Esophagus (tissue), 2 donors: Measurements from ENCODE around the gene PMM2. TPM values are rescaled to one million over a fixed set of nuclear protein-coding genes. Genes with fewer than 3 reads are reported as not detected.
"Not testable (repeated sequence)": the region's sequence is repeated elsewhere in the genome, so short reads cannot be mapped to it uniquely, and the experiment has no call there.

Experiments used
- H3K27ac ChIP-seq, 2 donors: one replicate each; pipeline ENCODE4 v1.5.1; 2013; ENCODE audit warnings: low read depth in 2 of 2, mild to moderate bottlenecking in 2 of 2, inconsistent platforms in 1 of 2, low read length in 1 of 2, moderate library complexity in 1 of 2
- H3K27me3 ChIP-seq, 2 donors: one replicate each; pipeline ENCODE4 v1.6.1; 2013; ENCODE audit warnings: low read length in 2 of 2, control low read depth in 1 of 2, mild to moderate bottlenecking in 1 of 2; ENCODE audit not compliant: insufficient read depth in 2 of 2, control insufficient read depth in 1 of 2
- H3K36me3 ChIP-seq, 2 donors: one replicate each; pipeline ENCODE4 v1.6.1; 2013; ENCODE audit warnings: low read length in 1 of 2; ENCODE audit not compliant: control insufficient read depth in 2 of 2, insufficient read depth in 2 of 2
- H3K4me1 ChIP-seq, 2 donors: one replicate each; pipeline ENCODE4 v1.6.1; 2013; ENCODE audit warnings: low read length in 1 of 2; ENCODE audit not compliant: control insufficient read depth in 2 of 2, insufficient read depth in 2 of 2
- H3K4me3 ChIP-seq, 2 donors: one replicate each; pipeline ENCODE4 v1.5.1; 2013; ENCODE audit warnings: low read length in 2 of 2, mild to moderate bottlenecking in 2 of 2, low read depth in 1 of 2, moderate library complexity in 1 of 2
- H3K9me3 ChIP-seq, 2 donors: one replicate each; pipeline ENCODE4 v1.6.1; 2013; ENCODE audit warnings: mild to moderate bottlenecking in 2 of 2, low read depth in 1 of 2, low read length in 1 of 2, moderate library complexity in 1 of 2; ENCODE audit not compliant: control insufficient read depth in 2 of 2, insufficient read depth in 1 of 2
- WGBS, 2 donors: extraction: QIAGEN DNeasy Blood & Tissue Kit; methylation state at CpG; one replicate each; pipeline ENCODE4 v1.1.7; 2013; 5-methylcytosine and 5-hydroxymethylcytosine counted together
- polyA plus RNA-seq, 2 donors: library from polyadenylated mRNA; stranded (reverse); fragments of 200-250 nt; gene quantifications; one replicate each; pipeline ENCODE4 v1.2.3, GENCODE V29; 2013
- donor health status: healthy with polysubstance abuse.
- donor health status: Bipolar disorder and iron deficiency.

PMM2 gene
- polyA plus RNA-seq, 2 donors, result 19.8 to 30.3 TPM

DNA sequence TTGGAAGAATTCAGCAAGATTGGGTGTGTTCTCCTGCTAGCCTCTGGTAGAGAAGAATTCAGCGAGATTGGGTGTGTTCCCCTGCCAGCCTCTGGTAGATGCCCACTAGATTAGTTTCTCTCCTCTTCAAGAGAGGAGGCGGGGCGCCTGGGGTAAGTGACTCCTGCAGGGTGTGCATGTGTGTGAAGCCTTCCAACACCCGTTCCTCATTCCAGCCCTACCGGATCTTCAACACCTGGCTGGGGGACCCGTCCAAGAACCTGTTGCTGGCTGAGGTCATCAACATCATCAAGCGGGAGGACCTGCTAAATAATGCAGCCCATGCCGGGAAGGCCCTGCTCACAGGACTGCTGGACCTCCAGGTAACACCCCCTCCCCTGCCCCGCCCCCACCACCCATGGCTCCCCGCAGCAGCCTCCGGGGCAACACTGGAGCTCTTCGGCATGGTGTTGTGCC is 21.5 kb upstream of the PMM2 start:
- Histone ChIP-seq H3K27me3 (no peaks in the 10 kb centered on the region), H3K36me3 (peaks cover 0 to 25% of the 10 kb centered on the region in 2 donors), H3K4me1 (peaks cover 2% of the 10 kb centered on the region in 2 donors), H3K9me3 (peaks cover 0 to 1% of the 10 kb centered on the region in 2 donors), H3K27ac (peak overlapping the region; percentile 69 to 76), H3K4me3 (no peak overlapping the region)
- WGBS, 2 donors, result 49 to 66% methylated on average over 12 of the region's 12 CpGs

DNA sequence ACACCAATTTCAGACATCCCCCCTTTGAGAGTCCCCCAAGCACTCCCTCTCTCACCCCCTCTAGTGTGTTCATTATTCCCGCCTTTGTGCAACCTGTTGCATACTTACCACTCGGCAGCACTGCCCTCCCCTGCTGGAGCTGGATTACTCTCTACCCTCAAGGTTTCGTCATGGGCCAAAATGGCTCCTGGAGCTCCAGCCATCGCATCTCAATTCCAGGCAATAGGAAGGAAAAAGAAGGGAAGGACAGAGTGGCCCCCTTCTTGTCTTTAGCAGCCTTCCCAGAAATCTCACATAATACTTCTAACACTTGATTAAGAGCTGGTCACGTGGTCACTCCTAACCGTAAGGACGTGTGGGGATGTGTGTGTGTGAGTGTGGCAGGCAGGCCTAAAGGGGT is 20.4 kb upstream of the PMM2 start:
- Histone ChIP-seq H3K27ac (no peak overlapping the region), H3K4me3 (no peak overlapping the region), H3K9me3 (peaks cover 0 to 1% of the 10 kb centered on the region in 2 donors), H3K36me3 (peaks cover 0 to 22% of the 10 kb centered on the region in 2 donors), H3K4me1 (peaks cover 2% of the 10 kb centered on the region in 2 donors), H3K27me3 (no peaks in the 10 kb centered on the region)
- 94 to 95% methylated on average over 7 of the region's 7 CpGs for WGBS, 2 donors

DNA sequence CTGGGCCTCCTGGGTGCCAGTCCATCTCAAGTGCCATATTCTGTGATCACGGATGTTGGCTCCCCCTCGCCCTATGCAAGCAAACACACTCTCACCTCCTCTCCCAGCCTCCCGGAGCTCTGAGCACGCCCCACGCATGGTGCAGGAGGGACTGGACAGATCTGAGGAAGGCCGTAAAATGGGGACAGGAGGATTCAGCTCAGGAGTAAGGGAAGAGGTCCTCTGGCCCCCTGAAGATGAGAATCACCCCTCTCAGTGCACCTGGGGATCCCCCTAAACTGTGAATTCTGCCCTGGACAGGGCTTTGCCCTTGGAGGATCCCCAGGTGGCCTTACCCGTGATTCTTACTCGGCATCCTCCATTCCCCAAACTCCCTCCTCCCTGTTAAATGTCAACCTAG is 15.8 kb upstream of the PMM2 start:
- WGBS, 2 donors, result 95 to 96% methylated on average over 8 of the region's 8 CpGs
- Histone ChIP-seq H3K9me3 (no peaks in the 10 kb centered on the region), H3K27me3 (no peaks in the 10 kb centered on the region), H3K4me3 (no peak overlapping the region), H3K27ac (no peak overlapping the region), H3K4me1 (no peaks in the 10 kb centered on the region), H3K36me3 (peaks cover 0 to 11% of the 10 kb centered on the region in 2 donors)

DNA sequence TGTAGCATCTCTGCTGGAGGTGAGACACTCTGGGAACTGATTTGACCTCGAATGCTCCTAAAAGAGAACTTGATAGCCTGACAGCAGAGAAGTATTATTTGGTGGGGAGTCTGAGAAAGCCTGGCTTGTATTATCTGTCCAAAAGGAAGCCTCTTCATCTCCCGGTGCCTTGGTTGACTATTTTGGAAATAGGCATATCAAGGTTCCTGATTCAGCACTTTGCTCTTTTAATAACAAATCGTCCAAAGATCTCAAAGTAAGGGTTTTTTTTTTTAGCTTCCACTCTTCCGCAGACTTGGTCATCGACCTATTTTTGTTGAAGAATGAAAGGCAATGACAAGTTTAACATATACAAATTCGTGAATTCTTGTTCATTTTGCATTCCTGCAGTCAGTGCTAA is 15.0 kb upstream of the PMM2 start:
- Histone ChIP-seq H3K27me3 (no peaks in the 10 kb centered on the region), H3K4me1 (no peaks in the 10 kb centered on the region), H3K27ac (no peak overlapping the region), H3K9me3 (no peaks in the 10 kb centered on the region), H3K4me3 (no peak overlapping the region), H3K36me3 (peaks cover 0 to 6% of the 10 kb centered on the region in 2 donors)
- 66 to 72% methylated on average over 6 of the region's 6 CpGs for WGBS, 2 donors

DNA sequence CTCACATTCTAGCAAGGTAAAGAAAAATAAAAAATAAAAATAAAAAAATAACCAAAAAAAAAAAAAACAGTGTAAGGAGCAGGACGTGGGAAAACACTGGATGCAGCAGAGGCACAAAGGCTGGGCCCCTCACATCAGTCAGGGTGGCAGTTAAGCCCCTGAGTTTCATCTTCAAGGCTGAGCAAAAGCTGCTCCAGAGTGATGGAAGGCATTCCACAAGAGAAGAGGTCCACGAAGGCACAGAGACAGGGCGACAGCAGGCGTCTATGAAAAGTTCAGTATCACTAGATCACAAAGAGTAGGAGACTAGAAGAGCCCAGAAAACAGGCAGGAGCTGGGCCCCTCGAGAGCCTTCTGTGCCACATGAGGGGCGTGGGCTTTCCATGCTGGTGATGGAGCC is 12.2 kb upstream of the PMM2 start:
- WGBS, 2 donors, result 78 to 83% methylated on average over 6 of the region's 6 CpGs
- no peaks in the 10 kb centered on the region for H3K36me3 ChIP-seq

DNA sequence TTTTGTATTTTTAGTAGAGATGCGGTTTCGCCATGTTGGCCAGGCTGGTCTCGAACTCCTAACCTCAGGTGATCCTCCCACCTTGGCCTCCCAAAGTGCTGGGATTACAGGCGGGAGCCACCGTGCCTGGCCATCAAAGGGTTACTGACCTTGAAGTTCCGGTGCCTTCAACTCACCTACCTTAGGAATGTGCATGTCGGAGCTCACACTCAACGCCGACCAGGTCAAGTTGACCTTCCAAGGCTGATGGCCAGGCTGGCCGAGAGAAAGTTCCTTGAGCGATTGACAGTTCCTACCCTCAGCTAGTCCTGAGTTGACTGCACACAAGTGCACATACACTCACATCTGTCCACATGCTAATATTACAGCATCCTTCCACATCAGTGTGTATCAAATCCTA is 11.3 kb upstream of the PMM2 start:
- H3K27me3 ChIP-seq, H3K9me3 ChIP-seq, H3K27ac ChIP-seq, H3K4me3 ChIP-seq, H3K4me1 ChIP-seq, H3K36me3 ChIP-seq: not testable (repeated sequence)
- WGBS, 2 donors, result 86 to 88% methylated on average over 11 of the region's 11 CpGs

More for the DNA sequence above, 12.2 kb upstream of the PMM2 start:
- Histone ChIP-seq H3K4me3 (no peak overlapping the region), H3K4me1 (no peaks in the 10 kb centered on the region), H3K27ac (no peak overlapping the region), H3K27me3 (no peaks in the 10 kb centered on the region), H3K9me3 (no peaks in the 10 kb centered on the region)

DNA sequence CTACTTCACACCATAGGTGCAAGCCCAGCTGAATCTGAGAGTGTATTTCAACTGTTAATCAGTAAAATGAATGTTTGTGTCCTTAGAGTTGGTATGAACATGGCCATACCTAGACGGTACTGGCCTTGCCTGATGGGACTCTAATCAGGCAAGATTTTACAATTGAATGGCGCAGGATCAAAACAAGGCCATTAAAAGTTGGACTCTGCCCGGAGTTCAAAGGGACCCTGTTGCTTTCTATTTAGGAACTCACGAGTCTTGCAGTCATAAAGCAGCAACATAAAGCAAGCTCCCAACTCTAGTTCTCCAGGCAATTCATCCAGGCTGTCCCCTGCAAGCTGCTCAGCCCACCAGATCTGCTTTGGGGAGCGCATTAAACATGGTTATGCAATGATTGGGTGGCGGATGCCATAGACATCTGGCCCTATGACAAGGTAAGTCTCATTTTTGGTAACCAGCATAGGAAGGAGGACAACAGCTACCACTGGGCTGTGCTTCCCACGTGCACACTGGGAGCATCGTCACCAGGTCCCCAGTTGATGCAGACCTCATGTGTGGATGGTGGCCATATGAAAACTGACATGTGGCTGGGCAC is 9.0 kb upstream of the PMM2 start:
- Histone ChIP-seq H3K9me3 (no peaks in the 10 kb centered on the region), H3K4me3 (no peak overlapping the region), H3K4me1 (no peaks in the 10 kb centered on the region), H3K27ac (no peak overlapping the region), H3K27me3 (no peaks in the 10 kb centered on the region), H3K36me3 (no peaks in the 10 kb centered on the region)
- WGBS, 2 donors, result 75 to 84% methylated on average over 8 of the region's 8 CpGs

DNA sequence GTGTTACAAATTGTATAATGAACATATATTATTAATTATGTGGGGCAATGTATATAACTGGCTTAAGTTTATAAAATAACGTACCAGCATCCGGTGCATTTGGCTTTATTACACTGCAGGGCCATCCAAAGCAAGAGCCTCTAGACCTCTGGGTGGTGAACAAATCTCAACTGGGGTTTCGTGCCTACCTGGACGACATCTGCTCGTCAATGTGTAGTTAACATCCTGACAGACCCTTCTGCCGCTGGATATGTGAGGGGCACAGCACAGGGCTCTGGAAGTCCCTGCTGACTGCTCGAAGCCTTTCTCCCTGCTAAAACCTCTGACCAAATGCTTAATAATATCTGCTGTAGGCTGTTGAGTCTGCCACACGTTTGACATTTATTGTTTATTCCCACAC is 2.5 kb upstream of the PMM2 start:
- Histone ChIP-seq H3K27ac (no peak overlapping the region), H3K9me3 (no peaks in the 10 kb centered on the region), H3K27me3 (no peaks in the 10 kb centered on the region), H3K4me3 (no peak overlapping the region), H3K4me1 (peaks cover 0 to 7% of the 10 kb centered on the region in 2 donors), H3K36me3 (no peaks in the 10 kb centered on the region)
- 89 to 90% methylated on average over 8 of the region's 8 CpGs for WGBS, 2 donors

DNA sequence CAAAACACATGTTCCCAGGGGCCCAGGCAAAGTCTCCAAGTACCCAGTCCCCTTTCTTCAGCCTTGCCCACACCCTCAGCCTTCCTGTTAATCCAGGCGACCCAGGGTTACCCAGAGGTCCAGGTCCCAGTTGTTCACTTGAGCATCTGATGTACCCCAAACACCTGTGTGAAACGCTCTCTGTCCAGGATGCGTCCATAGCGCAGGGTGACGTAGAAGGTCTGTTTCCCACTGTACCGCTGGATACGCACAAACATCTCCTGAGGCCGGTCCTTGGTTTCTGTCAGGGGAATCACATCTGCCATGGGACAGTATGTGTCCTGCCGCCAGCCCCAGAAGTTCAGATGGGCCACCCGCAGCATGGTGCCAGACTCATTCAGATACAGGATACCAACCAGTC is 1.8 kb upstream of the PMM2 start:
- no peaks in the 10 kb centered on the region for H3K36me3 ChIP-seq
- H3K27ac ChIP-seq, result no peak overlapping the region
- H3K4me3 ChIP-seq, result no peak overlapping the region
- H3K4me1 ChIP-seq, result peaks cover 0 to 7% of the 10 kb centered on the region in 2 donors
- H3K9me3 ChIP-seq, result no peaks in the 10 kb centered on the region
- 93 to 94% methylated on average over 10 of the region's 10 CpGs for WGBS, 2 donors
- H3K27me3 ChIP-seq, result no peaks in the 10 kb centered on the region
